GM10266 (cell line): Measurements from ENCODE around the gene IER2.

Experiments used
- DNase-seq: peaks from one replicate; pipeline ENCODE4 v3.0.0; 2012; ENCODE audit errors: extremely low spot score
- TF ChIP-seq, protein P1 (sequence below): IDR thresholded peaks from 2 replicates; pipeline ENCODE4 v1.5.1; 2012; ENCODE audit warnings: mild to moderate bottlenecking, low read depth; ENCODE audit not compliant: control insufficient read depth, insufficient read depth; ENCODE audit errors: missing control alignments

IER2 gene, protein sequence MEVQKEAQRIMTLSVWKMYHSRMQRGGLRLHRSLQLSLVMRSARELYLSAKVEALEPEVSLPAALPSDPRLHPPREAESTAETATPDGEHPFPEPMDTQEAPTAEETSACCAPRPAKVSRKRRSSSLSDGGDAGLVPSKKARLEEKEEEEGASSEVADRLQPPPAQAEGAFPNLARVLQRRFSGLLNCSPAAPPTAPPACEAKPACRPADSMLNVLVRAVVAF

DNA sequence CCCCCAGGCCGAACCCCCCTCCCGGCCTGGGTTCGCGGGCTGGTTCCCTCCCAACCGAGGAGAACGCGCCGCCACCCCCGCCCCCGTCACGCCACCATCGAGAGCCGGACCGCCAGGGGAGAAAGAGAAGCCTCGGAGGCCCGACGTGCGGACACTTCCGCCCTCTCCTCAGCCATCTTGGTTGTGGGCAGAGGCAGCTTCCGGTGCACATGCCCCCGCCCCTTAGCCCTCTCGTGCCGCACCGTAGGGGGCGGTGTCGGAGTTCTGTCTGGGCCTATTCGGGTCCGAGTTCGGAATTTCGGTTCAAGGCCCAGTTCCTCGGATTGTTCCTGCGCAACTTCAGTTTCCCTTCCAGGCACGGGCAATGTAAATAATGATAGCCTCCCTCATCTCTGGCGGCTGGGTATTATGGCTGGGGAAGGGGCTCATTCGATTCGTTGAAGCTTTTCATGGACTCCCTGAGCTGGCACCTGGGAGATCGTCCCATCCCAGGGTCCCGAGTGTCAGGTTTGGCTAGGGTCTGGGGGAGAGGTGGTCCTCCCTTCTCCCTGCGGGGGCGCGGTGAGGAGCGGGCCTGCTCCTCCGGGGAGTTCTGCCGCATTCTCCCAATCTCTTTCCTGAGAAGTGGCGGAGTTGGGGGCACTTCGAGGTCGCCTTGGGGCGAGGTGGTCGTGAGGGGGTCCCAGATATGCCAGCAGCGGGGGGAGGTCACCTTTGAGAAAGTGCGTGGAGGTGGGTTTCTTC lies at the start of gene IER2, which contains the start of gene STX10:
Gene IER2, plus strand, starts transcription at position 225 of the 744 bp plus-strand sequence. CDS start 2,776 bp downstream, outside the sequence.
Gene STX10, minus strand, starts transcription at position 189 of the 744 bp plus-strand sequence. CDS start 202 bp downstream, outside the sequence.
- peak; percentile 96 for DNase-seq
- TF ChIP-seq, protein P1, sequence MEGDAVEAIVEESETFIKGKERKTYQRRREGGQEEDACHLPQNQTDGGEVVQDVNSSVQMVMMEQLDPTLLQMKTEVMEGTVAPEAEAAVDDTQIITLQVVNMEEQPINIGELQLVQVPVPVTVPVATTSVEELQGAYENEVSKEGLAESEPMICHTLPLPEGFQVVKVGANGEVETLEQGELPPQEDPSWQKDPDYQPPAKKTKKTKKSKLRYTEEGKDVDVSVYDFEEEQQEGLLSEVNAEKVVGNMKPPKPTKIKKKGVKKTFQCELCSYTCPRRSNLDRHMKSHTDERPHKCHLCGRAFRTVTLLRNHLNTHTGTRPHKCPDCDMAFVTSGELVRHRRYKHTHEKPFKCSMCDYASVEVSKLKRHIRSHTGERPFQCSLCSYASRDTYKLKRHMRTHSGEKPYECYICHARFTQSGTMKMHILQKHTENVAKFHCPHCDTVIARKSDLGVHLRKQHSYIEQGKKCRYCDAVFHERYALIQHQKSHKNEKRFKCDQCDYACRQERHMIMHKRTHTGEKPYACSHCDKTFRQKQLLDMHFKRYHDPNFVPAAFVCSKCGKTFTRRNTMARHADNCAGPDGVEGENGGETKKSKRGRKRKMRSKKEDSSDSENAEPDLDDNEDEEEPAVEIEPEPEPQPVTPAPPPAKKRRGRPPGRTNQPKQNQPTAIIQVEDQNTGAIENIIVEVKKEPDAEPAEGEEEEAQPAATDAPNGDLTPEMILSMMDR = peak; percentile 58

DNA sequence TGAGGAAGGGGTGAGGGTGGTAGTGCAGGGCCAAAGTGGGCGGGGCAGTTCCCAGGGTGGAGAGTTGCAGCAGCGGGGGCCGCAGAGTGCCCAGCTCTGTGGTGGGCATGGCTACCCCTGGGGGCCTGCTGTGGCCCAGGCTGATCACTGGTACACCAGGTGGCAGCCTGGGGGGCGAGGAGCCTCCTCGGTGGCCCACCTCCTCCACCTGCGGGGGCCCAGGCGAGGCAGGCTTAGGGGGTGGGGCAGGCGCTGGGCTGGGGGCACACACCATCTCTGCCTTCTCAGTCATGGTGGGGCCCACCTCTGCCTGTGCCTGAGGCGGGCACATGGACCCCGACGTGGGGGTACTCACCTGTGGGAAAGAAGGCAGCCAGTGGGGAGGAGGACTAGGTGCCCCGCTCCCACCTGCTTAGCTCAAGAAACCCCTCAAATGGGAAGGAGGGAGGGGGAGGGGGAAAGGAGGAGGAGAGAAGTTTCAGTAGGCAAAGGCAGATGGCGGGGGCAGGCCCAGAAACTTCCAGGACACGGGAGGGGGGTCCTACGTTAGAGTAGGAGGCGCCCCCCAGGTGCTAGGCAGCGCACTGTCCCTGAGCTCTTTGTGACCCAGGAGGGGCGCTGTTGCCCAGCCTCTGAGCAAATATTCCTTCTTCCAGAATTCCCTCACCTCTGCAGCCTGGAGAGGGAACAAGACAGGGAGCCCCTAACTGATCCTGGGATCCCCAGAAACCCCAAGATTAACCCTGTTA lies 49.2 kb upstream of the IER2 start:
- TF ChIP-seq, protein P1 = peak; percentile 41
- no peak for DNase-seq

DNA sequence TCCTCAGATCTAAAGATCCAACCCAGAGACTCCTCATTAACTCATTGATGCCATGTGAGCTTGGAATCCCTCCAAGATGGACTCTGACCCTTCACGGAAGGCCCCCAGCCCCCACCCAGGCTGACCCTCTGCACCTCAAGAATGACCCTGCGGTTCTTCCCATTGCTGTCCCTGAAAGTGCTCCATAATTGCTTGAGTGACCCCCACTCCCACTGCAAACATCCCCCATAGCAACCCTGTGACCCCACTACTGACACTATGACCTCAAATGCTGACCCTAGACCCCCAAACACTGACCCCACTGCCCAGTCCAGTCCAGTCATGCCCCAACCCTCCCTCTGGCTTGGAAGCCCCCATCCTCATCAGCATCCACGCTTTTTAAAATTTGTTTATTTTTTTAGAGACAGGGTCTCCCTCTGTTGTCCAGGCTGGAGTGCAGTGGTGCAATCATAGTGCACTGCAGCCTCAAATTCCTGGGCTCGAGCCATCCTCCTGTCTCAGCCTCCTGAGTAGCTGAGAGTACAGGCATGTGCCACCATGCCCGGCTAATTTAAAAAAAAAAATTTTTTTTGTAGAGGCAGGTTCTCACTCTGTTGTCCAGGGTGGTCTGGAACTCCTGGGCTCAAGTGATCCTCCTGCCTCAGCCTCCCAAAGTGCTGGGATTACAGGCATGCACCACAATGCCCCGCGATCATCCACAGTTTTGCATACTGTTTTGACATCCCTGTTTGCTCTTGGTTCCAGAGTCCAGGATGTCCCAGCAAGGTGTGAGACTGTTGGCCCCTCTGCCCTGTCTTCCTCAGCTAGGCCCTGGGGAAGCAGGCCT lies 48.4 kb upstream of the IER2 start:
- no peak for DNase-seq
- TF ChIP-seq, protein P1 = no peak

DNA sequence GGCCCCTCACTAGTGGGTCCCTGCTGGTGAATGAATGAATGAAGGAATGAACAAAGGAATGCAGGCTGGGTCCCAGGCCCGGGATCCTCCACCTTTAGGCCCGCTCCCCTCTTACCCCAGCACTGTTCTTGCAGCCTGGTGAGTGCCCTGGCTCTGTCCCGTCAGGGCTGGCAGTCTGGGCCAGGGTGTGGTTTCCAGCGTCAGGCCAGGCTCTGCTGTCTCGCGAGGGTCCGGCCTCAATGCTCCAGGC lies 47.9 kb upstream of the IER2 start:
- TF ChIP-seq, protein P1 = no peak
- DNase-seq = no peak

DNA sequence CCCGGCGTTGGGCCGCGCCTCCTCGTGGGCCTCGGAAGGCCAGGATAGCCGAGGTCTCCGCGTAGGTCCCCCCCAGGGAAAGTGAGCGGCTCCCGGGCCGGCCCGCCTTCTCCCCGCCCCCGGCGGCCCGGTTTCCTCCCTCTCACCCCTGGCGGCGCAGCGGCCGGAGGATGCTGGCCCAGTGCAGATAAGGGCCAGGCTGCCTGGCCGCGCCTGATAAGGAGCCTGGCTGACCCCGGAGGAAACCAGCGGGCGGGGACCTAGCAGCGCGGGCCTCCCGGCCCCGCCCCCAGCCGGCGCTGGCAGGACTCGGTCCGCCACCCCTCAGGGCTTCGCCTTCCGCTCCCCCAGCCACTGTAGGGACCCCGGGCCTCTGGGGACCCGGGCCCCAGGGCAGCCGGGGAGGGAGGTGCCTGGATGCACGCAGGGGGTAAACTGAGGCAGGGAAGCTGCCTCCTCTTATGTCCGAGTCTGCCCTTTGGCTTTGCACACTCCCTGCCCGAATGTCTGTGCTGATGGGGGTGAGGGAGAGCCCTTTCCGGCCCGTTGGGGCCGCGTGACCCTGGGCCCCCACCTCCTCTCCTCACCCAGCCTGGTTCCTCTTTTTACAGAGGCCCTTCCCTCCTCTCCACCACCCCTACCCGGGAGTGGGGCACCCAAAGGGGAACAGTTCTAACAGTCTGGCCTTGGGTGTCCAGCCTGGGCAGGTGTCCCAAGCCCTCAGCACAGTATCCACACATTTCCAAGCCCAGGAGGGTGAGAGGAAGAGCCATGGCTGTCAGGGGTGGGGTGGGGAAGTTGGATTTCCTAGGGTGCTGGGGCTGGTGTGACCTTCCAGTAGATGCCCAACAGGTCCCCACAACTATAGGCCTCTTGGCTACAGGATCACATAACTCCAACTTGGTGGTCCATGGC lies 47.3 kb upstream of the IER2 start, which contains the start of gene LYL1:
Gene LYL1, minus strand, starts transcription at position 193 of the 915 bp plus-strand sequence. CDS start 1,687 bp downstream, outside the sequence.
- TF ChIP-seq, protein P1 = no peak
- peak; percentile 83 for DNase-seq

DNA sequence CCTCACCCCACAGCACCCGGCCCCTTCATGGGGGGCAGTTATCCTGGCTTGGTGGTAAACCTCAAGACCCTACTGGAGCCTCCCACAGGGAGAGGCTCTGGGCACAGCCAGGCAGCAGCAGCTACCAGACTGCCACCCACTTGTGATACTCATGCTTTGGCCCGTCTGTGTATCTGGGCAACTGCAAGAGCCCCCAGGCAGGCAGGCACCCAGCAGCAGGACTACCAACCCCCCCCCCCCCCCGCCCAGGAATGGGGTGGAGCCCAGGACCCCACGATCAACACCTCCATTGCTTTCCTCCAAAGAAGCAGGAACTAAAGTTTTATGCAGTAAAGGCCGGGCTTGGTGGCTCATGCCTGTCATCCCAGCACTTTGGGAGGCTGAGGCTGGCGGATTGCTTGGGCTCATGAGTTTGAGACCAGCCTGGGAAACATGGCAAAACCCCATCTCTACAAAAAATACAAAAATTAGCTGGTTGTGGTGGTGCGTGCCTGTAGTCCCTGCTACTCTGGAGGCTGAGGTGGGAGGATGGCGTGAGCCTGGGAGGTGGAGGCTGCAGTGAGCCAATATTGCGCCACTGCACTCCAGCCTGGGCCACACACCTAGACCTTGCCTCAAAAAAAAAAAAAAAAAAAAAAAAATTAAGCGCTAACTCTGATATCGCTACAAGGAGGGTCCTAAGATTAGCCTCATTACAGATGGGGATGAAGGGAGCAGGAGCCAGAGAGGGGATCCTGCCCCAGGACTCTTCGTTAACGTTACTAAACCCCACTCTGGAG lies 46.4 kb upstream of the IER2 start:
- TF ChIP-seq, protein P1 = no peak
- no peak for DNase-seq
